LHCN-M2 (cell line): ENCODE measurements around the gene VSTM2L. TPM values are rescaled to one million over a fixed set of nuclear protein-coding genes. Genes with fewer than 3 reads are reported as not detected.

Experiments used
- DNase-seq: peaks from one replicate; pipeline ENCODE4 v3.0.0-alpha.2; 2012; ENCODE audit warnings: low read depth
- total RNA-seq: library from RNA; depleted of rRNA; stranded (reverse); fragments of >200 nt; gene quantifications from 2 replicates; pipeline ENCODE4 v1.2.3, GENCODE V29; 2014

The VSTM2L gene
- total RNA-seq, 1 experiment from 2014 or later: 35.2 TPM

GRCh38 chr20:37878835-37879599 is 23.9 kb upstream of the VSTM2L start:
- DNase-seq: no peak

GRCh38 chr20:37879843-37880242 is 23.1 kb upstream of the VSTM2L start:
- DNase-seq: no peak

GRCh38 chr20:37880726-37881591 is 22.0 kb upstream of the VSTM2L start:
- peak; percentile 95 for DNase-seq

GRCh38 chr20:37881601-37882343 is 21.2 kb upstream of the VSTM2L start:
- DNase-seq: no peak

- no peak for DNase-seq
Measured at GRCh38 chr20:37882961-37883712, 19.8 kb upstream of the VSTM2L start.

- DNase-seq: no peak
Measured at GRCh38 chr20:37885042-37885441, 17.9 kb upstream of the VSTM2L start.

- no peak for DNase-seq
Measured at GRCh38 chr20:37885593-37886503, 17.1 kb upstream of the VSTM2L start.

- no peak for DNase-seq
Measured at GRCh38 chr20:37886851-37887297, 16.1 kb upstream of the VSTM2L start.

GRCh38 chr20:37888641-37889040 is 14.3 kb upstream of the VSTM2L start:
- no peak for DNase-seq

GRCh38 chr20:37890108-37890507 is 12.8 kb upstream of the VSTM2L start:
- DNase-seq: no peak

GRCh38 chr20:37890643-37891042 is 12.3 kb upstream of the VSTM2L start:
- no peak for DNase-seq

- no peak for DNase-seq
Measured at GRCh38 chr20:37892001-37892400, 10.9 kb upstream of the VSTM2L start.

- no peak for DNase-seq
Measured at GRCh38 chr20:37893566-37894241, 9.2 kb upstream of the VSTM2L start.

- no peak for DNase-seq
Measured at GRCh38 chr20:37894454-37894853, 8.5 kb upstream of the VSTM2L start.

GRCh38 chr20:37895166-37895565 is 7.8 kb upstream of the VSTM2L start:
- DNase-seq: no peak

- no peak for DNase-seq
Measured at GRCh38 chr20:37896932-37897548, 5.9 kb upstream of the VSTM2L start.

- DNase-seq: no peak
Measured at GRCh38 chr20:37898233-37899104, 4.5 kb upstream of the VSTM2L start.
